DMS79 treated with DMSO at 0.1 percent for 48 hours (cell line): ENCODE results near the gene AP2B1.

ENCODE experiments used
- DNase-seq: peaks from one replicate; lab custom pipeline; 2025; lab: John Stamatoyannopoulos, UW

AP2B1 gene

DNA sequence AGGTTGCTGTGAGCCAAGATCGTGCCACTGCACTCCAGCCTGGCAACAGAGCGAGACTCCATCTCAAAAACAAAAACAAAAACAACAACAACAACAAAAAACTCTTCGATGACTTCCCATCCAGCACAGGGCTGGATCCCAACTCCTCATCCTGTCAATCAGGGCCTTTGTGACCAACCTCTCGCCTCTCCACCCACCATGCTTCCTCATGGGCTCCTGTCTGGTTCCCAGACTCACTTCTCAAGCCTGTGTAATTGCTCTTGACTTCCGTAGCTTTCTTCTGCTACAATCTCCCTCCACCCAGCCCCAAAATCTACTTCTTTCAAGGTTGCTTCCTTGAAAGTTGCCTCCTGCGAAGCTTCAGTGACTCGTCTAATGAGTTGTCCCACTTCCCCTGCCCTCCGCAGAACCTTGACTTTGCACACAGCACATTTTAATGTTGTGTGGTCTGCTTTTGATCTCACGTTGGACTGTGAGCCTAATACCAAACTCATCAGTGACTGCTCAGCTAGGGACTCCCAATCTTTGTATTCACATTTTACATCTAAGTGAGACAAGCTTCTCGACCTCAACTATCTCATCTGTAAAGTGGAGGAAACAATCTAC, 143.4 kb downstream of the AP2B1 start:
- no peak for DNase-seq

- DNase-seq = peak; percentile 16
Observed at GRCh38 chr17:35731239-35731916, 144.3 kb downstream of the AP2B1 start, which contains the start of gene RASL10B. Gene RASL10B (plus strand): TSS chr17:35731639. CDS start chr17:35735185, 3,546 bp downstream.

GRCh38 chr17:35731917-35732805, 145.0 kb downstream of the AP2B1 start:
- DNase-seq = no peak

DNA sequence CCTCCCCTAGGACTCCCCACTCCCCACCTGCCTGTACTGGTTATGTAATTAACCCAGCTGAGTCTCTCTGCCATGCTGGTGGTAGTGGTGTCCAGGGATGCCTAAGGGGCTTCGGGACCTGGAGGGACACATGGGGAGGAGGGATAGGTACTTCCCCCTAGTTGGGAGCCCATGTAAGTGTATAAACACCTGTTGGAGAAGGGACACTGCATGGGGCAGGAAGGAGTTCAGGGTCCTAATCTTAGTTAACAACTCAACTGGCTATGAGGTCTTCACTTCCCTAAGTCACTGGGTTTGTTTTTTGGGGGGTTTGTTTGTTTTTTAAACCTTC, 145.6 kb downstream of the AP2B1 start:
- DNase-seq = no peak

DNA sequence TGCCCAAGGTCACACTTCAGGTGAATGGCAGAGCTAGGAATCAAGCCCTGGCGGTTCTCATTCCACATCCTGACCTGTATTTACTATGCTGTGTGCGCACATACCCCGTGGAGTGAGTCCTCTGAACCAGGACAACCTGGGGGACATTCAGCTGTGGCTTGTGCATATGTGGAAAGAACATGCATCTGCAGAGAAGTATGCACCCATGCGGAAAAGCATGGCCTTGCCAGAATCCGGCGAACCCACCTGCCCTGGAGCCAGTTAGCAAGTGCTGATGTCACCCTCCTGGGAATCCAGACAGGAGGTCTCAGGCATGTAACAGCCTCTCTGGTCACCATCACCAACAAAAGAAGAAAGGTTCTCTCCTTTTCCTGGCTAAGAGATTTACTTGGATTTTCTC, 146.2 kb downstream of the AP2B1 start:
- DNase-seq = peak; percentile 28

- no peak for DNase-seq
Observed at GRCh38 chr17:35734396-35734795, 147.3 kb downstream of the AP2B1 start.

DNA sequence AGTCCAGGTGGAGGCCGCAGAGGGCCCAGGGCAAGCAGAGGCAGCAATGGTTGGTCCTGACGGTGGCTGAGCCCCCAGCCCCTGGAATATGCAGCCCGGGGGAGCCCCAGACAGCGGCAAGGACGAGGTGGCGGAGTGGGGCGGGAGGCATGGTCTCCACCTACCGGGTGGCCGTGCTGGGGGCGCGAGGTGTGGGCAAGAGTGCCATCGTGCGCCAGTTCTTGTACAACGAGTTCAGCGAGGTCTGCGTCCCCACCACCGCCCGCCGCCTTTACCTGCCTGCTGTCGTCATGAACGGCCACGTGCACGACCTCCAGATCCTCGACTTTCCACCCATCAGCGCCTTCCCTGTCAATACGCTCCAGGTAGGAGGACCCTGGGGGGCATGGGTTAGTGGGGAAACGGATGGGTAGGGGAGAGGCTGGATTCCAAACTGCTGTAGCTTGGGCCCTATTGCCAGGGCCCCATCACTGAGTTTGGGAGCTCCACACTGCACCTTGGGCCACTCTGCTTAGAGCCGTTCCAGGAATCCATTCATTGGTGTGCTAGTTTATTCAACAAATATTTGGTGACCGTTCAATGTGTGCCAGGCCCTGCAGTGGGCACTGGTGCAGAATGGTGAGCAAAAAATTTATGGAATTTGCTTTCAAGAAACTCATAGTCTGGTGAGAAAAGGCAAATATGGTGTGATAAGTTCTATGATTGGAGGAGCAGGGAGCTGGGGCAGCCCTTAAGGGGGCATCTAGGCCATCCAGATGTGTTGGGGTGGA, 148.1 kb downstream of the AP2B1 start:
- DNase-seq = no peak

- DNase-seq = no peak
Observed at GRCh38 chr17:35736236-35736635, 149.1 kb downstream of the AP2B1 start.

GRCh38 chr17:35738519-35739133, 151.5 kb downstream of the AP2B1 start:
- no peak for DNase-seq

DNA sequence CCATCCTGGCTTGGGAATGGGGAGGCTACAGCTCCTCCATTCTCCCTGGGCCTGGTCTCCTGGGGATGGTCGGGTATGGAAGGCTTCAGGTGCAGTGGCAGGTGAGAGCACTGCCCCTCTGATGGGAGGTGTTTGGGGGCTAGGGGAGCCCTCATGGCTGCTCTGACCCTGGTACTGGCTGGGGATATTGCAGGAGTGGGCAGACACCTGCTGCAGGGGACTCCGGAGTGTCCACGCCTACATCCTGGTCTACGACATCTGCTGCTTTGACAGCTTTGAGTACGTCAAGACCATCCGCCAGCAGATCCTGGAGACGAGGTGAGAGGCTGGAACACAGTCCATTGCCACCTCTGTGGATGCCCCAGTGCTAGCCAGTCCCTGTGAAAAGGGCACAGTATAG, 153.1 kb downstream of the AP2B1 start:
- no peak for DNase-seq

- DNase-seq = no peak
Observed at GRCh38 chr17:35740997-35741931, 154.1 kb downstream of the AP2B1 start.

DNA sequence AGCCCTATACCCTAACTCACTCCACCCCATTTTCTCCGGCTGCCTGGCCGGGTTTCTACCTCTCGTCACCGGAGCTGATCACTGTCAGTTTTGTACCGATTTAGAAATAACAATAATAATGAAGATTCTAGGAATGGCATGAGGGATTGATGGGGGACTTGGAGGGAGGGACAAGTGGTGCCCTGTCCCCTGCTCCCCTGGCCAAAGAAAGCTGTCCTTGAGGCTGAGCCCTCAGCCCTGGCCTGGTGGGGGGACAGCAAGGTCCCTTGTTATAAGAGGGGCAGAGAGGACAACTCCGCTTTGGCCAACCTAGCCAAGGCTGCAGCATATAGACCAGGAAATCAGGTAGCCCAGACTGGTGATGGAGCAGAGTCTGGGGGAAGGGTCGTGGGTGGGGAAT, 155.4 kb downstream of the AP2B1 start:
- no peak for DNase-seq

GRCh38 chr17:35742896-35743477, 155.9 kb downstream of the AP2B1 start:
- no peak for DNase-seq

DNA sequence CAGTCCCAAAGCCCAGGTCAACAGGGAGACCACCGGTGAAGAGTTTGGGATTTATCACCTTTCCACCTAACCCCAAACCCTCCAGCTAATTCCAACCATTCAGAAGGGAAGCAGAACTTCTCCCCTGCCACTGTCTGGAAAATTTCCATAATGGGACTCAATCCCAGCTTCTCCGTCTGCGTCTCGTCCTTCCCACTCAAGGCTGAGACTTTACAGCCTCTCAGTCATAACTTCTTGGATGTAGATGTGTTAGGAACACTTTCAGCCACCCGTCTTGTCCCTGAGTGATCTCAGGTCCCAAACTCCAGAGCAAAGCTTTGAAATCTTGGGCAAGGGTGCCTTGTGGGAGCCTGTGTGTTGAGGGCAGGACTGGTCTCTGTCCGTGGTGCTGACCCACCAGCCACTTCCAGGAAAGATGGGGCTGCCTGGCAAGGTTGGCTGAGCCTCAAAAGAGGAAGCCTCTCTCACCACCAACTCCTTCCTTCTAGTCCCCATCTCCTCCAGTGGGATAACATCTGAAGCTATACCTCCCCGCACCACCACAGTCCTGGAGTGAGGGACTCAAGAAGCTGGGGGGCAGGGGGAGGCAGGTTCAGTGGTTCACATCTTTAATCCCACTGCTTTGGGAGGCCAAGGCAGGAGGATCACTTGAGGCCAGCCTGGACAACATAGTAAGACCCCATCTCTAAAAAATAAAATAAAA, 156.7 kb downstream of the AP2B1 start:
- no peak for DNase-seq

GRCh38 chr17:35744830-35745229, 157.7 kb downstream of the AP2B1 start:
- no peak for DNase-seq

DNA sequence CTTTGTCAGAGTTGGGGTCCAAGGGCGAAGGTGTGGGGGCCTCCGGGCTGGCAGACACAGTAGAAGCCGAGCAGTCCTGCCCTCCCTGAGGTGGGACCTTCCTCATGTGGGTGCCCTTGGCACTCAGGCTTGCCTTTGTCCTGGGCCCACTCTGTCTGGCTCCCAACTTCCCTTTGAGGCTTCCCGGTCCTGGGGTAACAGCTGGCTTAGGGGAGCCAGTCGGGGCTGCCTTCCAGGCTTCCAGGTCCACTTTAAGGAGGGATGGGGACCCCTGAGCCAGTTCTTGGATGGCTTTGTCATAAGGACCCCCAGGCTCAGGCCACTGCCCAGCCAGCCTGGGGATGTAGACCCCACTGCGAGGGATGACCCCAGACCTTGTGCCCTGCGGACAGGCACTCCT, 158.1 kb downstream of the AP2B1 start:
- no peak for DNase-seq

DNA sequence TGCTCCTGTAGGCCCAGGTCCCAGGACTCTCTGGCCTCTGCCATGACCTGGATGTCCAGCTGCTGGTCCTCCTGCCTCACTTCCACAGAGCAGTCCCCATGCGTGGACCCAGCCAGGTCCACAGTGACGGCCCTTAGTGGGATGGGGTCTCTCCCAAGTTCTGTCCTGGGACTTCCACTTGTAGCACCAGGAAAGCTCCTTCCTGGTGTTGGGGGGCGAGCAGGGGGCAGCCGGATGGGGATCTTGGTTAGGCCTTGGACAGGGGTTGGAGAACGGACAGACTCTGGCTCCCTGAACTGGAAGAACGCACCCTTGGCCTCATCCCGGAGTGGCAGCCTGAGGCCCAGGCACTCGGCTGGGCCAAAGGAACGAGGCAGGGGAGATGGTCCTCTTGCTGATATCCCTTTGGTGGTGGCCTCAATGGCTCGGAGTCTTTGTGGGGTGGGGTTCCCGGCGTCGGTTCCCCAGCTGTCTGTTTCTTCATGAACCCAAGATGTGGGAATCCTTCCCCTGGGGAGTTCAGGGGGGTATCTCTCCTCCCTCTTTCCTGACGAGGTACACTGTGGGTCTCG, 158.7 kb downstream of the AP2B1 start:
- no peak for DNase-seq

DNA sequence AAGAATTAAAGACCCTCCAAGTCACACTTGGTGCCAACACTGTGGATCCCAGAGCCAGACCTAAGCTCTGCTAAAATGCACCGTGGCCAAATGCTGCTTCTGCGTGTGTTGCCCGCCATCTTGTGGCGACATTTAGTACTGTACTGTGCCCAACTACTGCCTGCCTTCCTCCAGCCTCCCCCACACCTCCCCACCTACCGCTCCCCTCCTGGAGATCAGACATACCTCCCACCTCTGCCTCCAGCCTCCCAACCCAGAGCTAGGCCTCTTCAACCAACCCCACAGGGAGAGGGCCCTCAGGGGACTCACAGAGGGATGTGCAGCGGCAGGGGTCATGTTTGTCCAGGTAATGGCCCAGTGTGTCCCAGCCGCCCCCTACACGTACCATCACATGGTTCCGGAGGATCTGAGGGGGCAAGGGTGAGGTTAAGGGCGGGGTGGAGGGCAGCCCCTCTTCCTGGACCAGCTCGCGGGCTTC, 160.5 kb downstream of the AP2B1 start:
- peak; percentile 85 for DNase-seq

DNA sequence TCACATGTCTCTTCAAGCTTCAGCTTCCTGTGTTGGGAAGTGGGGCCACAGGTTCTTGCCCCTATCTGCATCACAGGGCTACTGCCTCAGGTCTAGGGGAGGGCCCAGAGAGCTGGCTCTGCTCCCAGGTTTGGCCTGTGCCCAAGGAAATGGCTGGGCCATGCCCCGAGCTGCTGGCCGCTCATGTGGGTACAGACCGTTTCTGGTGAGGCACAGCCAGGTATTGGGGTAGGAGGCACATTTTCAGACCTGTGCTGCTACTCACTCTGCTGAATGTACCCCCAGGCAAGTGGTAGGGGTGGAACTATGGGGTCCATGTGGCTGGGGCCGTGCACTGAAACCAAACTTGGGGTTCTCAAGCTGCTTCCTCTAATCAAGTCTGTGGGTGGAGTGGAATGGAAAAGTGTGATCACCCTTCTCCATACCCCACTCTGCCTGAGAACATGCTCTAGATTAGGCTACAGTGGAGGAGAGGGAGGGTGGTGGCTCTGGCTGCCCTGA, 161.3 kb downstream of the AP2B1 start:
- no peak for DNase-seq
